ENCODE results near the gene KIRREL3.

GRCh38 chr11:126628790-126629621 is 371.6 kb downstream of the KIRREL3 start:
- no peak for TF ChIP-seq JUN (IDR thresholded peaks at IDR 0.05; ENCODE audit: borderline replicate concordance, low read depth, low read length)
- TF ChIP-seq JUN (CRISPR knock-in tag; IDR thresholded peaks at IDR 0.05; ENCODE audit: borderline replicate concordance): no peak
- no peak for TF ChIP-seq MED1 (CRISPR knock-in tag; IDR thresholded peaks at IDR 0.05; ENCODE audit: borderline replicate concordance)
- TF ChIP-seq, protein P1, sequence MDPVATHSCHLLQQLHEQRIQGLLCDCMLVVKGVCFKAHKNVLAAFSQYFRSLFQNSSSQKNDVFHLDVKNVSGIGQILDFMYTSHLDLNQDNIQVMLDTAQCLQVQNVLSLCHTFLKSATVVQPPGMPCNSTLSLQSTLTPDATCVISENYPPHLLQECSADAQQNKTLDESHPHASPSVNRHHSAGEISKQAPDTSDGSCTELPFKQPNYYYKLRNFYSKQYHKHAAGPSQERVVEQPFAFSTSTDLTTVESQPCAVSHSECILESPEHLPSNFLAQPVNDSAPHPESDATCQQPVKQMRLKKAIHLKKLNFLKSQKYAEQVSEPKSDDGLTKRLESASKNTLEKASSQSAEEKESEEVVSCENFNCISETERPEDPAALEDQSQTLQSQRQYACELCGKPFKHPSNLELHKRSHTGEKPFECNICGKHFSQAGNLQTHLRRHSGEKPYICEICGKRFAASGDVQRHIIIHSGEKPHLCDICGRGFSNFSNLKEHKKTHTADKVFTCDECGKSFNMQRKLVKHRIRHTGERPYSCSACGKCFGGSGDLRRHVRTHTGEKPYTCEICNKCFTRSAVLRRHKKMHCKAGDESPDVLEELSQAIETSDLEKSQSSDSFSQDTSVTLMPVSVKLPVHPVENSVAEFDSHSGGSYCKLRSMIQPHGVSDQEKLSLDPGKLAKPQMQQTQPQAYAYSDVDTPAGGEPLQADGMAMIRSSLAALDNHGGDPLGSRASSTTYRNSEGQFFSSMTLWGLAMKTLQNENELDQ (CRISPR knock-in tag; IDR thresholded peaks at IDR 0.05; ENCODE audit: borderline replicate concordance): no peak
- TF ChIP-seq POLR3G (IDR thresholded peaks at IDR 0.05; ENCODE audit: extremely low read depth, insufficient read length, insufficient replicate concordance): no peak
- TF ChIP-seq CEBPB (tag; IDR thresholded peaks at IDR 0.05): no peak
- TF ChIP-seq GABPA (tag; conservative IDR thresholded peaks at IDR 0.05; ENCODE audit: low read depth): no peak
- TF ChIP-seq NR2C2 (CRISPR knock-in tag; IDR thresholded peaks at IDR 0.05): no peak
- no peak for TF ChIP-seq NR2C2 (tag; IDR thresholded peaks at IDR 0.05)
- TF ChIP-seq ZFP36 (IDR thresholded peaks at IDR 0.05; ENCODE audit: low read depth, low read length, partially characterized antibody): no peak
- TF ChIP-seq ZNF3 (CRISPR knock-in tag; IDR thresholded peaks at IDR 0.05): no peak
- TF ChIP-seq POLR2A (conservative IDR thresholded peaks at IDR 0.05): no peak
- TF ChIP-seq NR4A1 (CRISPR knock-in tag; IDR thresholded peaks at IDR 0.05): no peak
- no peak for TF ChIP-seq NR4A1 (tag; IDR thresholded peaks at IDR 0.05)
- no peak for TF ChIP-seq NCOR1 (IDR thresholded peaks at IDR 0.05)
- TF ChIP-seq ZNF212 (CRISPR knock-in tag; IDR thresholded peaks at IDR 0.05): no peak

All from K562 (cell line).